H7 (cell line): ENCODE results near the gene TMEM271. TPM values are rescaled to one million over a fixed set of nuclear protein-coding genes. Genes with fewer than 3 reads are reported as not detected.
"Not testable (repeated sequence)": the region's sequence is repeated elsewhere in the genome, so short reads cannot be mapped to it uniquely, and the experiment has no call there.

Source experiments
- DNase-seq: peaks from one replicate; pipeline ENCODE4 v3.0.0; 2012
- H3K27me3 ChIP-seq: 2 replicates; pipeline ENCODE4 v1.6.0; 2011; ENCODE audit warnings: mild to moderate bottlenecking, low read length; ENCODE audit not compliant: control insufficient read depth, insufficient read depth
- H3K36me3 ChIP-seq: replicated peaks from 2 replicates; pipeline ENCODE4 v1.5.1; 2011; ENCODE audit warnings: low read length; ENCODE audit not compliant: control insufficient read depth, insufficient read depth
- H3K4me3 ChIP-seq: 2 replicates; pipeline ENCODE4 v1.5.1; 2011; ENCODE audit warnings: low read depth, mild to moderate bottlenecking, control low read depth, low read length, moderate library complexity; ENCODE audit not compliant: insufficient read depth
- total RNA-seq: library from RNA; depleted of rRNA; stranded (reverse); fragments of >200 nt; shearing (Covaris generic); gene quantifications from 2 replicates; pipeline ENCODE4 v1.2.3, GENCODE V29; 2014

TMEM271 gene
- total RNA-seq, 1 experiment from 2014 or later, result 0.59 TPM

DNA sequence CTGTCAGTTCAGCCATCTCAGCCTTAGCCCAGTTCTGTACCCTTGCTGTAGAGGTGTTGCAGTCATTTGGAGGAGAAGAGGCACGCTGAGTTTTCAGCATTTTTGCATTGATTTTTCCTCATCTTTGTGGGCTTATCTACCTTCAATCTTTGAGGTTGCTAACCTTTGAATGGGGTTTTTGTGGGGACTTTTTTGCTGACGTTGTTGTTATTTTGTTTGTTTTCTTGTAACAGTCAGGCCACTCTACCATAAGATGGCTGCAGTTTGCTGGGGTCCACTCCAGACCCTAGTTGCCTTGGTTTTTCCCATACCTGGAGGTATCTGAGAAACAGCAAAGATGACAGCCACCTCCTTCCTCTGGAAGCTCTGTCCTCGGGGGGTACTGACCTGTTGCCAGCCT lies 22.8 kb upstream of the TMEM271 start:
- no peak overlapping the region for H3K4me3 ChIP-seq
- H3K27me3 ChIP-seq, result no peaks in the 10 kb centered on the region
- DNase-seq, result no peak
- H3K36me3 ChIP-seq, result no peaks in the 10 kb centered on the region

DNA sequence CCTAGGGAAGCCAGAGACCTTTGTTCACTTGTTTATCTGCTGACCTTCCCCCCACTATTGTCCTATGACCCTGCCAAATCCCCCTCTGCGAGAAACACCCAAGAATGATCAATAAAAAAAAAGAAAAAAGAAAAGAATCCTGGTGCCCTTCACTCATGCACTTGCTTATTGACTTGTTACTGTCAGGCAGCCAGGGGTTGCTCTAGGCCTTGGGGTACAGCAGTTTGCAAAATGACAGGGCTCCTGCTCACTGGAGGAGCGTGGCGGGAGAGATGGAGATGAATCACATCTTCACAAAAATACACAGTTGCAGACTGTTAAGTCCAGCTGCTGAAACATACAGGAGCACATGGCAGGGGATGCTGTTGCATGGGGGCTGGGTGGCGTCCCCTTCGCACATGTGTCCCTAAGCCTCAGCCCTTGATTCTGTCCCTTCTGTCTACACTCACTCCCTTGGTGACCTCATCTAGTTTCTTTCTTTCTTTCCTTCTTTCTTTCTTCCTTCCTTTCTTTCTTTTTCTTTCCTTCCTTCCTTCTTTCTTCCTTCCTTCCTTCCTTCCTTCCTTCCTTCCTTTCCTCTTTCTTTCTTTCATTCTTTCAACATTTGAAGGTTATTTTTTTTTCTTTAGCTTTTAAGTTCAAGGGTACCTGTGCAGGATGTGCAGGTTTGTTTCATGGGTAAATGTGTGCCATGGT lies 16.9 kb upstream of the TMEM271 start:
- no peak overlapping the region for H3K4me3 ChIP-seq

DNA sequence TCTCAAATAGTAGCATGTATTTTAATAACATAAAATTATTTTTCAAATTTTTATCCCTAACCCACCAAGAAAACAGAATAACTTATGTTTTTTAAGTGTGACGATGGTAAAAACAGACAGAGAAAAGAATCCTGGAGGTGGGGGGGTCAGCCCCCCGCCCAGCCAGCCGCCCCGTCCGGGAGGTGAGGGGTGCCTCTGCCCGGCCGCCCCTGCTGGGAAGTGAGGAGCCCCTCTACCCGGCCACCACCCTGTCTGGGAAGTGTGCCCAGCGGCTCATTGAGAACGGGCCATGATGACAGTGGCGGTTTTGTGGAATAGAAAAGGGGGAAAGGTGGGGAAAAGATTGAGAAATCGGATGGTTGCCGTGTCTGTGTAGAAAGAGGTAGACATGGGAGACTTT lies 16.1 kb upstream of the TMEM271 start:
- not testable (repeated sequence) for H3K36me3 ChIP-seq, H3K4me3 ChIP-seq, DNase-seq, H3K27me3 ChIP-seq

More for the DNA sequence above, 16.9 kb upstream of the TMEM271 start:
- peak; percentile 39 for DNase-seq
- Histone ChIP-seq H3K27me3 (no peaks in the 10 kb centered on the region), H3K36me3 (no peaks in the 10 kb centered on the region)

DNA sequence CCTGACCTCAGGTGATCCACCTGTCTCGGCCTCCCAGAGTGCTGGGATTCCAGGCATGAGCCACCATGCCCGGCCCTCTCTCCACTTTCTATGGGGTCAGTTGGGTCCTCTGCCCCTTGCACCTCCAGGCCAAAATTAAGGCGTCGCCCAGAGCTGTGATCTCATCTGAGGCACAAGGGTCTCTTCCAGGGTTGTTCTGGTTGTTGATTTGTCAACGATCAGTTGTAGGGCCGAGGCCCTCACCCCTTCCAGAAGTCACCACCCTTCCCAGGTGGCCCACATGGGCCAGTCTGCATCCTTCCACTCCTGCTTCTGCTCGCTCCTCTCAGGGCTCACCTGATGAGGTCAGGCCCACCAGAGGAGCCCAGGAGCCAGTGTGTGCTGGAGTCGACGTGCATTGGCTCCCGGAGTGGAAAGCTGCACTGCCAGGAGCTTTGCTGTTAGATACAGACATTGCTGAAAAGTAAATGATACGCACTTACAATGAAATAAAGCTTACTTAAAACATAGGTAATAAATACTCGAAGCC lies 14.3 kb upstream of the TMEM271 start:
- Histone ChIP-seq H3K27me3 (no peaks in the 10 kb centered on the region), H3K4me3 (no peak overlapping the region), H3K36me3 (no peaks in the 10 kb centered on the region)
- peak; percentile 8 for DNase-seq

DNA sequence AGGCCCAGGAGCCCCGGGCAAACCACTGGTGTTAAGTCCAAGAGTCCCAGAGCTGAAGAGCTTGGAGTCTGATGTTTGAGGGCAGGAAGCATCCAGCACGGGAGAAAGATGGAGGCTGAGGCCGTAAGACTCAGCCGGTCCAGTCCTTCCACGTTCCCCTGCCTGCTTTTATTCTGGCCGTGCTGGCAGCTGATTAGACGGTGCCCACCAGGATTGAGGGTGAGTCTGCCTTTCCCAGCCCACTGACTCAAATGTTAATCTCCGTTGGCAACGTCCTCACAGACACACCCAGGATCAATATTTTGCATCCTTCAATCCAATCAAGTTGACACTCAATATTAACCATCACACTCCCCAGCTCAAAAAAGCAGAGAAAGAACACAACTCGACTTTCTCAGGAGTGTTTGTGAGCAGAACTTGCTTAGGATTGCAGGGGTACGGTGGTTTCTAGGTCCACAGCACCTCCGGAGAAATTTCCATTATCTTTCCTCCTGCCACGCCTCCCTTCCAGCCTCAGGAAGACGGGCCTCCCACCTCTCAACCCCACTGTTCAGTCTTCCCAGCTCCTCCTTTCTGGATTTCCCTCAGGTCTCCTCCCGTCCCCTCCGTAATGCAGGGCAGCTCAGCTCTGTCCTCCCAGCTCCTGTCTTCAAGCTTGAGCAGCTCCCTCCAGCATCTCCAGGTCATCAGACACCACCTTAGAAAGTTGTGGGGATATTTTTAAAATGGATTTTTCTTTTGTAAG lies 13.3 kb upstream of the TMEM271 start:
- H3K36me3 ChIP-seq, result no peaks in the 10 kb centered on the region
- no peak overlapping the region for H3K4me3 ChIP-seq
- peak; percentile 27 for DNase-seq
- no peaks in the 10 kb centered on the region for H3K27me3 ChIP-seq

DNA sequence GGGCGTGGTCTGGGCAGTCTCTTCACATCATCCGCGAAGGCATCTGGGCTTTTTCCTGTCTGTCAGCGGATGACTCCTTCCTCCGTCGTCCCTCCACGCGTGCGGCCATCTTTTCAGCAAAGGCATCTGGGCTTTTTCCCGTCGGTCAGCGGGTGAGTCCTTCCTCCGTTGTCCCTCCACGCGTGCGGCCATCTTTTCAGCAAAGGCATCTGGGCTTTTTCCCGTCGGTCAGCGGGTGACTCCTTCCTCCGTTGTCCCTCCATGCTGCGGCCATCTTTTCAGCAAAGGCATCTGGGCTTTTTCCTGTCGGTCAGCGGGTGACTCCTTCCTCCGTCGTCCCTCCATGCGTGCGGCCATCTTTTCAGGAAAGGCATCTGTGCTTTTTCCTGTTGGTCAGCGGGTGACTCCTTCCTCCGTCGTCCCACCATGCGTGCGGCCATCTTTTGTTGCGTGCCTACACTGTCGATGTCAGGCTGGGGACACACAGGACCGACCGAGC lies 12.3 kb upstream of the TMEM271 start:
- no peak overlapping the region for H3K4me3 ChIP-seq
- no peaks in the 10 kb centered on the region for H3K36me3 ChIP-seq
- H3K27me3 ChIP-seq, result no peaks in the 10 kb centered on the region
- DNase-seq, result peak; percentile 16

DNA sequence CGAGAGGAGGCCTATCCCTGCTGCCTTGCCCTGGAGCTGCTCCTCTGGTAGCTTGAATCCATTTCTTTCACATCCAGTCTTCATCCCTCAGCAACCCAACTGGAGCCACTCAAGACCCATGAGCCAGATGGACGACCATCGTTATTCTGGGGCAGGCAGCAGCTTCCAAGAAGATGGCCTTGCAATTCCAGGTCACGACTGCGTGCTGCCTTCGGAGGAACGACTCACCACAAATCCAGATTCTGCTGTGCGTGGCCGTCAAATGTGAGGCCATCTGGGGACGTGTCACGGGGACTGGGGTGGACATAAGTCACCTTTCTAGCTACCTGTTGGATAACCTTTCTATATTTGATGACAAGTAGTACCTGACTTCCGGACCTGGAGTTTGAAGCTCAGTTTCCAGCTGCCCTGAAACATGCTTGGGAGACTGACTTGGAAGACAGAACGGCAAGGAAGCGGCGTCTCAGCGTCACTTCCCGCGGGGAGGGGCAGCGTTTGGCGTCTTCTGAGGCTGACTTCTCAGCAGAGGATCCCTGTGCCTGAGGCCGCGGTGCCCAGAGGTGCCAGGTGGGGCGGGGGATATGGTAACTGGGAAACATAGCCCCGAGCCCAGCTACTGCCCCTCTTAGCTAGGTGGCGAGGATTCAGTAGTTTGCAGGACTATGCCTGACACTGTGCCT lies 11.7 kb upstream of the TMEM271 start:
- no peaks in the 10 kb centered on the region for H3K27me3 ChIP-seq
- no peak overlapping the region for H3K4me3 ChIP-seq
- no peaks in the 10 kb centered on the region for H3K36me3 ChIP-seq
- peak; percentile 20 for DNase-seq

DNA sequence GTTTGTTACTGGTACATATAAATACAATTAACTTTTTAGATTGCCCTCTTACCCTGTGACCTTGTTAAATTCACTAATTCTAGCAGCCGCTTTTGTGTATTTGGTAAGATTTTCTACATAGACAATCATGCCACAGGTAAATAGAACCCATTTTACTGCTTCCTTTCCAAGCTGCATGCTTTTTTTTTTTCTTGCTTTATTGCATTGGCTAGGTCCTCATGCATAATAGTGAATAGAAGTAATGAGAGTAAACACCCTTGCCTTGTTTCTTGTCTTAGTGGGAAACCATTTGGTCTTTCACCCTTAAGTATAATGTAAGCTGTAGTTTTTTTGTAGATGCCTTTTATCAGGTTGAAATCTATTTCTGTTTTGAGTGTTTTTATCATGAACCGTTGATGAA lies 7.7 kb upstream of the TMEM271 start:
- DNase-seq, result no peak
- no peaks in the 10 kb centered on the region for H3K36me3 ChIP-seq
- H3K4me3 ChIP-seq, result no peak overlapping the region
- H3K27me3 ChIP-seq, result peaks cover 12% of the 10 kb centered on the region

DNA sequence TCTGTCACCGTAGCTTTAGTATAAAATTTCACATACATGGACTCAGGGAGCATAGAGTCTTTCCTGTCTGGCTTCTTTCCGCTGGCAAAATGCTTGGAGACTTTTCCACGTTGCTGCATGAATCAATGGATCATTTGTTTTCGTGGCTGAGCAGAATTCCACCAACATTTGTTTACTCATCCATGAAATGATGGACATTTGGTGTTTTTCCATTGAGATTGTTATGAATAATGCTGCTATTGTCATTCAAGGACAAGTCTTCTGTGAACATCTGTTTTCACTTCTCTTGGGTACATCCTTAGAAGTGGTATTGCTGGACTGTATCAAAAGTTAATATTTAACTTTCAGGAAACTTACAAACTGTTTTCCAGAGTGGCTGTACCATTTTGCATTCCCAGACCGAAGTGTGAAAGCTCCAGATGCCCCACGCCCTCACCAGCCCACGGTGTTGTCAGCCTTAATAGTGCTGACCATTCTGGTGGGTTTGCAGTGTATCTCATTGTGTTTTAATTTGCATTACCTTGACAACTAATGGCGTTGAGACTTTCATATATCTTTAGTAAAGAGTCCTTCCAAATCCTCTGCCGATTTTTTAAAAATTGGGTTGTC lies 5.8 kb upstream of the TMEM271 start:
- Histone ChIP-seq H3K36me3 (no peaks in the 10 kb centered on the region), H3K27me3 (peaks cover 32% of the 10 kb centered on the region), H3K4me3 (no peak overlapping the region)
- DNase-seq, result no peak

DNA sequence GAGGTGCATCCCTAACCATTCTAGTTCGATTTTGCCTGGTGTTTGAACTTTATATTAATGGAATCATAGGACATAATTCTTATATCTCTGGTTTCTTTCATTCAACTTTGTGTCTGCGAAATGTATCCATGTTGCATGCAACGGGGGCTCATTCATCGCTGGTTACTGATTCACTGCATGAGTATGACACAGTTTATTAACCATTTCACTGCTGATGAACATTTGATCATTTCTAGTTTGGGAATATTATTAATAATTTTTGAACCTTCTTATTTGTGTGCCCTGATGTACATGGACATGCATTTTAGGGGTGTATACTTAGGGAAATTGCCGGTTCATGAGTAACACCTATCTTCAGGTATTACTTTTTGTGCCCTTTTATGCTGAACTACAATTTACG lies 5.1 kb upstream of the TMEM271 start:
- no peak for DNase-seq
- Histone ChIP-seq H3K27me3 (peaks cover 35% of the 10 kb centered on the region), H3K36me3 (no peaks in the 10 kb centered on the region), H3K4me3 (no peak overlapping the region)

DNA sequence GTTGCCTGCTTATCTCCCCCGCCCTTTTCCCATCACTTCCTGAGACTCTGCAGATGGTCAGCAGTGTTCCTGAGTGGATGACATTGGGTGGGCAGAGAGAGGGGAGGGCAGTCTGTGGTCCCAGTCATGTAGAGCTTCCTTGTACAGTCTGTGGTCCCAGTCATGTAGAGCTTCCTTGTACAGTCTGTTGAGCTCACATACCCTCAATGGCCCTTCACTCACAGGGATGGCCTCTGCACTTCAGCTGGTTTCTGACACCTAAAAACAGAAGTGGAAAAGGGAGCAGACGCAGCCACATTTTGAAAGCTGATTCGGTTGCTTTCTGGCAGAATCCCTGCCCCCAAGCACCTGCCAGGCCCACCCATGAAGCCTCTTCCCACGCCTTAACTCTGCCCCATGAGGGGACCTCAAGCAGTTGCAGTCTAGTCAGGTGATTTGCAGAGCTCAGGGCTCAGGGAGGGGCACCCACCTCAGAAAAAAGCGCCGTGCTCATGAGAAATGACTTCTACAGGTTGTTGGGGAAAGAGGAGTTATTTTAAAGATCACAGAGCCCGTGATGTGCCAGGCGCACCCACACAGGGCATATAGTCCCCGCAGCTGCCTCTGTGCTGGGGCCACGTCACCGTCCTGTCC lies 3.6 kb upstream of the TMEM271 start:
- Histone ChIP-seq H3K27me3 (peaks cover 46% of the 10 kb centered on the region), H3K36me3 (no peaks in the 10 kb centered on the region), H3K4me3 (no peak overlapping the region)
- DNase-seq, result no peak

DNA sequence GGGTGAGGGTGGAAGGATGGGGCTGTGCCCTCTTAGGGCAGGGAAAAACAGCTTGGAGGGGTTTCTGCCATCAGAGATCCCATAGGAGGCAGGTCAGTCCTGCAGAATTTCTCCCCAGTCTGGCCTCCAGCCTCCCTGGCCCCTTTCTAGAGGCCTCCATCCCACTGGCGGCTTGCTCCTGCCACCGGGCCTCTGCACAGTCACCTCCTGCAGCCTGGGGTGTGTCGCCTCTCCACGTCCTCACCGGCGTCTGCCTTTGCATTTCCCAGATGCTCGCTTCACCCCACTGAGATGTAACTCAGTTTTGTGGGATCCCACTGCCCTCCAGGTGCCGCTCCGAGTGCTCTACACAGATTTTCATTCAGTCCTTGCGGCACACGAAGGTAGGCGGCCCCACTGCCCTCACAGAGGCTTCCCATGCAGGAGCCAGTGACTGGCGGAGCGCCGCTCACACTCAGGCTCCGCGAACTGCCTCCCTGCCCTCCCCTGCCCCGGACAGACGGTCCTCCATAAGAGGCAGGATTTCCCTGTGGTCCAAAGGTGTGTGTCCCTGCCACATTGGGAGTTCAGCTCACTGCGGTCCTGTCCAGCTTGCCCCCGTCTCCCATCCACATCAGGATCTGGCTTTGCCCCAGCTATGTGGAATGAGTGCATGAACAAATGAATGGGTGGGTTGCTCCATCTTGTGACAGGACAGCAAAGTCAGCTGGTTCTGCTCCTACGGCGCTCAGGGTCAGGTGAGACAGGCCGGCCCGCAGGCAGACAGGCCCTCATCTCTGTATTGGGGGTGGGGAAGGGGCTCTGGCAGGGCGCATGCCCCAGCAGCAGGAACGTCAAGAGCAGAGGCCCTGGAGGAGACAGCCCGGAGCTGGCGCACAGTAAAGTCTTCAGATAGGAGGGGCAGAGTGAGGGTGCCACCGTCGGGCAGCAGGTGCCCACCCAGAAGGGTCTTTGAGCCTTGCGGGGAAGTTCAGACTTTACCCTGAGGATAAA lies 2.7 kb upstream of the TMEM271 start:
- DNase-seq, result peak; percentile 63
- H3K4me3 ChIP-seq, result no peak overlapping the region
- no peaks in the 10 kb centered on the region for H3K36me3 ChIP-seq
- H3K27me3 ChIP-seq, result peaks cover 55% of the 10 kb centered on the region
